AG08396 (cell line): ENCODE data around the gene FAM98C.

Experiments used
- DNase-seq: peaks from one replicate; pipeline ENCODE4 v3.0.0; 2012; ENCODE audit warnings: low spot score, mixed read lengths

The FAM98C gene

DNA sequence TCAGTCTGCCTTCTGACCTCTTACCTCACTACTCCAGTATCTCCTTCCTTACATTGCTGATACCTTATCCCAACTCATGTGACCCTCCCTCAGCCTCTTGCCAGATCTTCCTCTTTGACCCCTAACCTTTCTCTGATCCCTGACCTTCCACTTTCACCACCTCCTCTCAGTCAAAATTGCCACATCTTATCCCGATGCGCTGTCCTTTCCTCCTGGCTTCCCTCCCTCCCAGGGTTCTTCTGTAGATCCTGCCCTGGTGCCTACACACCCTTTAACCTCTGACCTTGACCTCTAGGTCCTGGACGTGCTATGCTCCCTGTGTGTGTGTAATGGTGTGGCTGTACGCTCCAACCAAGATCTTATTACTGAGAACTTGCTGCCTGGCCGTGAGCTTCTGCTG, 54.3 kb downstream of the FAM98C start:
- no peak for DNase-seq

GRCh38 chr19:38457690-38458405, 55.0 kb downstream of the FAM98C start:
- no peak for DNase-seq
